Psoas muscle (tissue), 8 donors: ENCODE measurements around the gene SEC61A1. TPM values are rescaled to one million over a fixed set of nuclear protein-coding genes. Genes with fewer than 3 reads are reported as not detected.

ENCODE experiments used
- ATAC-seq, 4 donors: fragments of 200-7000 bp; cut with Tn5 transposase; one replicate each; pipeline ENCODE4 v1.9.1; 2020; ENCODE audit warnings: moderate library complexity in 3 of 4, mild to moderate bottlenecking in 2 of 4
- DNase-seq, 2 donors: peaks; one replicate each; pipeline ENCODE4 v3.0.0-alpha.2; 2020
- H3K27ac ChIP-seq: fragments of 200-600 bp; one replicate; pipeline ENCODE4 v1.8.0; 2022
- H3K27me3 ChIP-seq, 3 donors: fragments of 200-600 bp in 1 of 3; one replicate each; pipeline versions ENCODE4 v1.6.1 to v1.8.0; 2013 to 2022; ENCODE audit warnings: low read length in 2 of 3, mild to moderate bottlenecking in 2 of 3, moderate library complexity in 1 of 3; ENCODE audit not compliant: insufficient read depth in 3 of 3
- H3K36me3 ChIP-seq, 2 donors: fragments of 200-600 bp in 1 of 2; one replicate each; pipeline versions ENCODE4 v1.6.1 to v1.8.0; 2013 to 2022; ENCODE audit warnings: low read depth in 1 of 2, mild to moderate bottlenecking in 1 of 2, moderate library complexity in 1 of 2; ENCODE audit not compliant: insufficient read depth in 1 of 2
- H3K4me1 ChIP-seq: fragments of 200-600 bp; one replicate; pipeline ENCODE4 v1.8.0; 2022
- H3K4me3 ChIP-seq: fragments of 200-600 bp; one replicate; pipeline ENCODE4 v1.8.0; 2022; ENCODE audit warnings: mild to moderate bottlenecking
- H3K9me3 ChIP-seq: fragments of 200-600 bp; one replicate; pipeline ENCODE4 v1.8.0; 2022
- WGBS, 3 donors: extraction: QIAGEN DNeasy Blood & Tissue Kit; methylation state at CpG; one replicate each; pipeline versions ENCODE4 v1.1.6 to v1.1.7; 2013; 5-methylcytosine and 5-hydroxymethylcytosine counted together
- intact Hi-C, 2 donors: fragments of 100-400 bp; cut with DNase I; formaldehyde crosslinking; loops; one replicate each; pipeline versions ENCODE4 v1.11.0 to v1.14.2; 2022
- polyA plus RNA-seq, 3 donors: library from polyadenylated mRNA; stranded (reverse); fragments of 200-250 nt; gene quantifications; one replicate each; pipeline ENCODE4 v1.2.3, GENCODE V29; 2013
- total RNA-seq, 4 donors: library from RNA; stranded (reverse); fragmentation: NEBNext Ultra II Directional in 2 of 4; extraction: Animal tissue kit (Norgen Biotek cat#: 25700) in 2 of 4; gene quantifications; one replicate each; pipeline versions ENCODE4 v1.2.1 to v1.2.4, GENCODE V29; 2021 to 2023
- TF ChIP-seq, protein P1 (sequence below): fragments of 200-600 bp; IDR thresholded peaks from one replicate; pipeline ENCODE4 v1.8.0; 2022; ENCODE audit warnings: antibody characterized with exemption
- donor health status: healthy with polysubstance abuse.
- donor health status: DM: no; HTN: no; CAD: no; lungs with moderate emphysema.
- donor health status: Bipolar disorder and iron deficiency.
- donor health status: healthy.
- donor health status: DM: yes; HTN: yes; CAD: no.
- donor health status: DM: no; HTN: no; CAD: no.
- donor health status: DM: no; HTN: no; CAD: no.
- donor health status: DM: yes; HTN: yes; CAD: no.

The SEC61A1 gene
- total and polyA plus RNA-seq, 7 donors = 40.1 to 136 (median 89.3) TPM

GRCh38 chr3:128077202-128077624 is 25.0 kb downstream of the SEC61A1 start:
- H3K27ac ChIP-seq = no peak overlapping the region
- 14 to 33% (median 31%) methylated on average over 11 of the region's 11 CpGs for WGBS, 3 donors
- ATAC-seq (no peak), DNase-seq (no peak)
- no peaks in the 10 kb centered on the region for H3K27me3 ChIP-seq
- H3K4me3 ChIP-seq = peak overlapping the region; percentile 70
- peaks cover 3 to 53% of the 10 kb centered on the region in 2 donors for H3K36me3 ChIP-seq
- no peaks in the 10 kb centered on the region for H3K9me3 ChIP-seq
- peaks cover 9% of the 10 kb centered on the region for H3K4me1 ChIP-seq
- TF ChIP-seq, protein P1, sequence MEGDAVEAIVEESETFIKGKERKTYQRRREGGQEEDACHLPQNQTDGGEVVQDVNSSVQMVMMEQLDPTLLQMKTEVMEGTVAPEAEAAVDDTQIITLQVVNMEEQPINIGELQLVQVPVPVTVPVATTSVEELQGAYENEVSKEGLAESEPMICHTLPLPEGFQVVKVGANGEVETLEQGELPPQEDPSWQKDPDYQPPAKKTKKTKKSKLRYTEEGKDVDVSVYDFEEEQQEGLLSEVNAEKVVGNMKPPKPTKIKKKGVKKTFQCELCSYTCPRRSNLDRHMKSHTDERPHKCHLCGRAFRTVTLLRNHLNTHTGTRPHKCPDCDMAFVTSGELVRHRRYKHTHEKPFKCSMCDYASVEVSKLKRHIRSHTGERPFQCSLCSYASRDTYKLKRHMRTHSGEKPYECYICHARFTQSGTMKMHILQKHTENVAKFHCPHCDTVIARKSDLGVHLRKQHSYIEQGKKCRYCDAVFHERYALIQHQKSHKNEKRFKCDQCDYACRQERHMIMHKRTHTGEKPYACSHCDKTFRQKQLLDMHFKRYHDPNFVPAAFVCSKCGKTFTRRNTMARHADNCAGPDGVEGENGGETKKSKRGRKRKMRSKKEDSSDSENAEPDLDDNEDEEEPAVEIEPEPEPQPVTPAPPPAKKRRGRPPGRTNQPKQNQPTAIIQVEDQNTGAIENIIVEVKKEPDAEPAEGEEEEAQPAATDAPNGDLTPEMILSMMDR = no peak
- intact Hi-C loops = loop anchor here (5.0 to 10.0 kb wide), 3 partner anchors 45 to 530 kb away; partner anchors contain the start of gene RUVBL1 (in 1 of the 2)

DNA sequence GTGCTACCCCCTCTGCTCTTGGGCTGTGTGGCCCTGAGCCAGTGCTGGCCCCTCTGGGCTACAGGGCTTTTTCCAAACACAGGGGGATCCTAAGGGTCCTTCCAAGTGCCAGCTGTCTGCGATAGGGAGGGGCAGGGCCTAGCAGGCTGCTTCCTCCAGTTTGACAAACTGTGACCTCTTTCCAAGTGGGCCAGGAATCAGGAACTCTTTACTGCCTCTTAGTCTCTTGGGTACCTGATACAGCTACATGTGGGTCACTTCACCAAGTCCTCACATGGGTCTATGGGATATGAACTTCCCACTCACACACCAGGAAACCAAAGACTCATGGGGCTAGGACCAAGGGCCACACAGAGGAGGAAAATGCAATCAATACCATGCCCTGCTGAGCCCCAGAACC is 25.4 kb downstream of the SEC61A1 start:
- ATAC-seq = no peak
- Histone ChIP-seq H3K4me1 (peaks cover 9% of the 10 kb centered on the region), H3K4me3 (no peak overlapping the region), H3K27me3 (no peaks in the 10 kb centered on the region), H3K9me3 (no peaks in the 10 kb centered on the region), H3K27ac (no peak overlapping the region), H3K36me3 (peaks cover 3 to 53% of the 10 kb centered on the region in 2 donors)
- DNase-seq = no peak
- intact Hi-C loops = loop anchor here (5.0 to 10.0 kb wide), 3 partner anchors 45 to 530 kb away; partner anchors contain the start of gene RUVBL1 (in 1 of the 2)
- TF ChIP-seq, protein P1 = no peak
- WGBS, 3 donors = 0 to 40% (median 25%) methylated on average over 1 of the region's 1 CpG

GRCh38 chr3:128078322-128078721 is 26.1 kb downstream of the SEC61A1 start:
- peaks cover 3 to 53% of the 10 kb centered on the region in 2 donors for H3K36me3 ChIP-seq
- TF ChIP-seq, protein P1 = no peak
- ATAC-seq (no peak), DNase-seq (no peak)
- H3K9me3 ChIP-seq = no peaks in the 10 kb centered on the region
- H3K27ac ChIP-seq = no peak overlapping the region
- intact Hi-C loops = loop anchor here (5.0 to 10.0 kb wide), 3 partner anchors 44 to 529 kb away; partner anchors contain the start of gene RUVBL1 (in 1 of the 2)
- H3K4me3 ChIP-seq = no peak overlapping the region
- peaks cover 9% of the 10 kb centered on the region for H3K4me1 ChIP-seq
- WGBS, 3 donors = 86 to 97% (median 94%) methylated on average over 5 of the region's 5 CpGs
- H3K27me3 ChIP-seq = no peaks in the 10 kb centered on the region

- peaks cover 10% of the 10 kb centered on the region for H3K4me1 ChIP-seq
- 92 to 97% (median 95%) methylated on average over 8 of the region's 8 CpGs for WGBS, 3 donors
- TF ChIP-seq, protein P1 = no peak
- H3K27ac ChIP-seq = no peak overlapping the region
- H3K27me3 ChIP-seq = no peaks in the 10 kb centered on the region
- ATAC-seq (no peak), DNase-seq (no peak)
- H3K36me3 ChIP-seq = peaks cover 3 to 51% of the 10 kb centered on the region in 2 donors
- intact Hi-C loops = loop anchor here (5.0 to 10.0 kb wide), 3 partner anchors 43 to 528 kb away; partner anchors contain the start of gene RUVBL1 (in 1 of the 2)
- H3K9me3 ChIP-seq = no peaks in the 10 kb centered on the region
- H3K4me3 ChIP-seq = no peak overlapping the region
Observed at GRCh38 chr3:128078875-128079274, 26.6 kb downstream of the SEC61A1 start.

- H3K36me3 ChIP-seq = peaks cover 3 to 51% of the 10 kb centered on the region in 2 donors
- H3K4me3 ChIP-seq = no peak overlapping the region
- DNase-seq (no peak), ATAC-seq (no peak)
- TF ChIP-seq, protein P1 = no peak
- 88 to 94% (median 92%) methylated on average over 9 of the region's 9 CpGs for WGBS, 3 donors
- H3K4me1 ChIP-seq = peaks cover 14% of the 10 kb centered on the region
- no peaks in the 10 kb centered on the region for H3K27me3 ChIP-seq
- H3K9me3 ChIP-seq = no peaks in the 10 kb centered on the region
- intact Hi-C loops = loop anchor here (5.0 to 10.0 kb wide), 3 partner anchors 42 to 527 kb away; partner anchors contain the start of gene RUVBL1 (in 1 of the 2)
- H3K27ac ChIP-seq = no peak overlapping the region
Observed at GRCh38 chr3:128079823-128080222, 27.6 kb downstream of the SEC61A1 start.
